ENCODE measurements around the gene SHH. TPM values are rescaled to one million over a fixed set of nuclear protein-coding genes. Genes with fewer than 3 reads are reported as not detected.

SHH gene
- total RNA-seq, 1 experiment from 2014 or later: not detected

DNA sequence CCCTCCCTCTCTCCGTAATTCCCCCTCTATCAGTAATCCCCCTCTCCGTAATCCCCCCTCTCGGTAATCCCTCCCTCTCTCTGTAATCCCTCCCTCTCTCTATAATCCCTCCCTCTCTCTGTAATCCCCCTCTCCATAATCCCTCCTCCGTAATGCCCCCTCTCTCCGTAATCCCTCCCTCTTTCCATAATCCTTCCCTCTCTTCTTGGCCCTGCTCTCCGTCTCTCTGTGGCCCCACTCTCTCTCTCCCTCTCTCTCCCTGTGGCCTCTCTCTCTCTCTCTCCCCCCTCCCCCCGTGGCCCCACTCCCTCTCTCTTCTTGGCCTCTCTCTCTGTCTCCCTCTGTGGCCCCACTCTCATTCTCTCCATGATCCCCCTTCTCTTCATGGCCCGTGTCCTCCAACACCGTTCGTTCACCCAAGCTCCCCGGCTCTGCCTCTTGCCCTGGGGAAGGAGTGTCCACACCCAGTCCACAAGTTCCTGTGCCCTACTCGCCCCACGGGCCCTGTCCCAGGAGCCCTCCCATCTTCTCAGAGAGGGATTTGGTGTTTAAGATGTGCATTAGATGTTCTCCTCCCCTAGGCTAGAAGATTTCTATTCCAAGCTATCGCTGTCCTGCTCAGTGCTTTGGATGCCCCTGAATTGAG lies 19.8 kb downstream of the SHH start:
- no peaks in the 10 kb centered on the region for H3K9me3 ChIP-seq
- H3K27me3 ChIP-seq: no peaks in the 10 kb centered on the region
- no peak overlapping the region for H3K4me3 ChIP-seq
- H3K36me3 ChIP-seq: no peaks in the 10 kb centered on the region
- no peak for DNase-seq

DNA sequence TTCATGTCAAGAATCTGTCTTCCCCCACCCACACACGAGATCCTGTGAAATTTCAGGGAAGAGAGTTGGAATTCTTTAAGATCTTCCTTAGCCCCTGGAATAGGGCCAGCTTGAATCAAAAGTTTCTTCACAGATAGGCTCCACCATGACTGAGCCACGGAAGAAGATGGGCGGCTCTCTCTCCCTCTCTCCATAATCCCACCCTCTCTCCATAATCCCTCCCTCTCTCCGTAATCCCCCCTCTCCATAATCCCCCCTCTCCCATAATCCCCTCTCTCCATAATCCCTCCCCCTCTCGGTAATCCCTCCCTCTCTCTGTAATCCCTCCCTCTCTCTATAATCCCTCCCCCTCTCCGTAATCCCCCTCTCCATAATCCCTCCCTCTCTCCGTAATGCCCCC lies 20.4 kb downstream of the SHH start:
- DNase-seq: no peak
- H3K27me3 ChIP-seq: no peaks in the 10 kb centered on the region
- H3K9me3 ChIP-seq: no peaks in the 10 kb centered on the region
- H3K36me3 ChIP-seq: no peaks in the 10 kb centered on the region
- H3K4me3 ChIP-seq: no peak overlapping the region

DNA sequence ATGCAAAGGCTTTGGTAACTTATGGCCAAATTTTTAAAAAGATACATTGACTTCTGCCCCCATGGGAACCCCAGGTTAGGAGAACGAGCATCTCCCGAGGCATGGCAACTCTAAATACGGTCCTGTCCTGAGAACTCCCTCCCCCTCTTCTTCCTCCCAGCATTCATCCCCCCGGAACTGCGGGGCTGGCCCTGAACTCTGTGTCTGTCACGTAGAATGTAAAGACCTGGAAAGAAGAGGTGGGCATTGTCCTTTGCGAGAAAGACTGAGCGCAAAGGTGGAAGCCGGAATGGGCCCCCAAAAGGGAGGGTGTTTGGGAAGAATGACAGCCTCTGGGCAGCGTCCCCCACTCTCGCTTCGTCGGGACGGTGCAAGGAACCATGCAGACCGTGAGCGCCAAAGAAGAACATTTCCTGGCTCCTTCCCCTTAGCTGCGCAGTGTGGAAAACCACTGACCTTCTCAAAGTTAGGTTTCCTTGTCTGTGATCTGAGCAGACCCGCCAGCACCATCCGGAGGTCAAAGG lies 21.0 kb downstream of the SHH start:
- Histone ChIP-seq H3K36me3 (no peaks in the 10 kb centered on the region), H3K27me3 (no peaks in the 10 kb centered on the region), H3K4me3 (no peak overlapping the region), H3K9me3 (no peaks in the 10 kb centered on the region)
- no peak for DNase-seq

DNA sequence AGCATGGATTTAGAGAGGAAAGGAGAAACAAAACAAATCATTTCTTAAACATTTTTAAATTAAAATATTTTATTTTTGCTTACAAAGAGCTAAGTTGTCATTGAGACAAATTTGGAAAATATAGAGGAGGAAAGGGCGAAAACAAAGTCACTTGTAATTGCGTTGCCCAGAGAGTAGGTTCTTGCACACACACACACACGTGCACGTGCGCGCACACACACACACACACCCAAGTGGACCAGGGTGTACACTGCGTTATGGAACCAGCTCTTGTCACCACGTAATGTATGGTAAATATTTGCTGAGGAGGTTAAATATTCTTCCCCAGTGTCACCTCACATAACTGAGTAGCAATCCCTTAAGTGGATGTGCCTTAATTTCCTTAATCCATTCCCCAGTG lies 21.6 kb downstream of the SHH start:
- no peak overlapping the region for H3K4me3 ChIP-seq
- DNase-seq: no peak
- H3K27me3 ChIP-seq: no peaks in the 10 kb centered on the region
- no peaks in the 10 kb centered on the region for H3K36me3 ChIP-seq
- no peaks in the 10 kb centered on the region for H3K9me3 ChIP-seq

DNA sequence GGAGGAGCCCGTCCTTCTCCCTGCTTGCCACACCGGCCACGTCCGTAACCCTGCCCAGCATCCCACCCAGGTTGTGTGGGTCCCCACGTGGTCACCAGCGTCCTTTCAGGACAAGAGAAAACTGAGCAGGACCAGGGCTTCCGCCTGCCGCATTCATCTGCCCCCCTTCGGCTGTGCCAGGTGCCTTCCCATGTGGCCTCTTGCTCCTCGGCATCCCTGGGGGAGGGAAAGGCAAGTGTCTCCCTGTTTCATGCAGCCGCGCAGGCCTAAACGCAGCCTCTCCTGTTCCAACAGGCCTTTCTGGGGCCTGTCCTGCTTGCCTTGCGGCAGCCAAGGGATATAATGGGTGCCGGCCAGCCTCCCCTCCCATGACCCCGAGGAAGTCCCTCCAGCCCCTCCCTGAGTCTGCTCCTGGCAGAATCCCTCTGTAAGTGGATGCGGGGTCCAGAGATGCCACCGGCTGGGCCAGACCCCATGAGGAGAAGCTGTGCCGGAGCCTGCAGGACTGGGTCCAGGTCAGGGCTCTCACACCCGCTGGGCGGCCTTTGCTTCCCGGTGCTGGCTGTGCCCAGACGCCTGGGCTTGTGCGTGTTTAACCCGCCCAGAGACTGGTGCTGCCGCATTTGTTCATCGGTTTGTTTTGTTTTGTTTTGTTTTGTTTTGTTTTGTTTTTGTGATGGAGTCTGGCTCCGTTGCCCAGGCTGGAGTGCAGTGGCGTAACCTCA lies 23.1 kb downstream of the SHH start:
- H3K36me3 ChIP-seq: no peaks in the 10 kb centered on the region
- H3K27me3 ChIP-seq: no peaks in the 10 kb centered on the region
- H3K4me3 ChIP-seq: no peak overlapping the region
- DNase-seq: no peak
- H3K9me3 ChIP-seq: no peaks in the 10 kb centered on the region

DNA sequence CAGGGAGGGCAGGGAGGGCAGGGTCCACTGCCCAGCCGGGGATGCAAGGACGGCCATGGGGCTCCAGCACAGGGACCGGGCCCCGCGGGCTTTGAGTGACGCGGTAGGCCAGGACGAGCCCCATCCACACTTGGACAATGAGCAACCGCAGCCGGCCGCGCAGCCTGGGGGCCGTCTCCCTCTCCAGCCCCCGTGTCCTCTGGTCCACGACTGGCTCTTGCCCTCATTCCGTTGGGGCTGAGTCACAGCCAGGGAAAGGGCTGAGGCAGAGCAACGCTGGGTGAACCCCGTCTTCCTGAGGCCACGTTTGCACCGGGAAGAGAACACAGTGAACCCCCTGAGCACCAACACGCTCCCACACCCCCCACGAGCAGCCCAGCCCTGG lies 23.7 kb downstream of the SHH start:
- H3K4me3 ChIP-seq: no peak overlapping the region
- no peaks in the 10 kb centered on the region for H3K36me3 ChIP-seq
- no peaks in the 10 kb centered on the region for H3K9me3 ChIP-seq
- DNase-seq: no peak
- H3K27me3 ChIP-seq: no peaks in the 10 kb centered on the region

DNA sequence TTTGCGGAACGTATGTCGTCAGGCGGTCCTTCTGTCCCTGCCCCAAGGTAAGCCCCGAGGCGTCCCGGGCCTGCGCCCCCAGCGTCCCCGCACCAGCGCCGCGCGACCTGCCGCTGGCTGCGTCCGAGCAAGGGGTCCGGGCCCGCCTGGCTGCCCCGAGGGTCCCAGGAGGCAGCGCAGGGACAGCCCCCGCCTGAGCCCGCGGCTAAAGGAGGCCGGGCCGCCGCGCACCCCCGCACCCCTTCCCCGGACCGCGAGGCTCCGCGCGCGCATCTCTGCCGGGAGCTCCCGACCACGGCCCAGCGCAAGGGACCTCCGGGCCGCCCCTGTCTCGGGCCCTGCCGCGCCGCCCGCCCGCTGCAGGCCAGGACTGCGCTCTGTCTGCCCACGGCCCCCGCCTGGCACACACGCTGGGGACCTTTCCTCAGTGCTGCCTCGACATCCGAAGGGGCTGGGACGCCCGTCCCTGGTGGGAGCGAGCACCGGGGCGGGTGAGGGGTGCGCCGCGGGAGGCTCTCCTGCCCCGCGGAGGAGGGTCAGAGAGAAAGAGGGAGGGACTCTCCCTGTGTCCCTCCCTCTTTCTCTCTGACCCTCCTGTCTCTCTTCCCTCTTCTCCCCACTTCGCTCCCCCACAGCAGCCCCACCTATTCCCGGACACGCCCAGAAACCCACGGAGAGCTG lies 25.0 kb downstream of the SHH start:
- H3K4me3 ChIP-seq: no peak overlapping the region
- H3K36me3 ChIP-seq: no peaks in the 10 kb centered on the region
- DNase-seq: no peak
- H3K27me3 ChIP-seq: no peaks in the 10 kb centered on the region
- H3K9me3 ChIP-seq: no peaks in the 10 kb centered on the region

DNA sequence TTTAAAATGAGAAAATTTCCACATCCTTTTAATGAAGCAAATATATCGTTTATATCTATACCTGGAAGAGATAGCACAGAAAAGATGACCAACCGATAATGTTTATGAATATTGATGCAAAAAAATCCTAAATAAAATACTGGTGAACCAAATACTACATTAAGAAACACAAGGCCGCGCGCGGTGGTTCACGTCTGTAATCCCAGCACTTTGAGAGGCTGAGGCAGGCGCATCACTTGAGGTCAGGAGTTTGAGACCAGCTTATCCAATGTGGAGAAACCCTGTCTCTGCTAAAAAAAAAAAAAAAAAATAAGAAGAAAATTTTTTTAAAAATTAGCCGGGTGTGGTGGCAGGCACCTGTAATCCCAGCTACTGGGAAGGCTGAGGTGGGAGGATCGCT lies 25.8 kb downstream of the SHH start:
- no peaks in the 10 kb centered on the region for H3K36me3 ChIP-seq
- H3K4me3 ChIP-seq: no peak overlapping the region
- no peaks in the 10 kb centered on the region for H3K27me3 ChIP-seq
- no peaks in the 10 kb centered on the region for H3K9me3 ChIP-seq
- DNase-seq: no peak

DNA sequence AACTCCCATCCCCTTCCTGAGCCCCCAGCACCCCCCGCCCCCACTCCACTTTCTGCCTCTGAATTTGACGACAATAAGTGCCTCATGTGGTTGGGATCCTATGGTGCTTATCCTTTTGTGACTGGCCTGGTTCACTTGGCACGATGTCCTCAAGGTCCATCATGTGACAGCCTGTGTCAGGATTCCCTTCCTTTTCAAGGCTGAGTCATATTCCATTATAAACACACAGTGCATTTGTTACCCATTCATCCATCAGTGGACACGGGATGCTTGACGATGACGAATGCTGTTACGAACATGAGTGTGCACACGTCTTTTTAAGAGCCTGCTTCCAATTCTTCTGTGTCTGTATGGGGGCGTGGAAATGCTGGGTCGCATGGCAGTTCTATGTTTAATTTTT lies 26.7 kb downstream of the SHH start:
- Histone ChIP-seq H3K9me3 (no peaks in the 10 kb centered on the region), H3K4me3 (no peak overlapping the region), H3K36me3 (no peaks in the 10 kb centered on the region), H3K27me3 (no peaks in the 10 kb centered on the region)
- no peak for DNase-seq

DNA sequence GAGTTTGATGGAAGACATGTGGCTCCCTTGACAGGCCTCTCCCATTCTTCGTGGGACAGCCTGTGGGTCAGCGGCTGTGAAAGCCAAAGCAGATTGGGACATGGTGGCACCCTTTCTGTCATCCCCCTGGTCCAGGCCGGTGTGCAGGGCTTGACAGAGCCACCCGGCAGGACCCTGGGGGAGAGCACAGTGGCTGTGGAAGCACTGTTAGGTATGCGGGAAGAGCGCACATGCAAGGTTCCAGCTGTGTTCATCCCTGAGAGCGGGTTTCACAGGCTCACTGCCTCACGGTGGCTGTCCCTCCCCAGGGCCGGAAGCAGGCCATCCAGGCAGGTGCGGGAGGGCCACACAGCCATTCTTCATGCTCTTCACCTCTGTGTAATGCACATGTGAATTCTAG lies 29.8 kb downstream of the SHH start:
- no peak for DNase-seq
- Histone ChIP-seq H3K27me3 (no peaks in the 10 kb centered on the region), H3K4me3 (no peak overlapping the region), H3K36me3 (no peaks in the 10 kb centered on the region; the same call in 1 of the 2 replicates), H3K9me3 (no peaks in the 10 kb centered on the region)

DNA sequence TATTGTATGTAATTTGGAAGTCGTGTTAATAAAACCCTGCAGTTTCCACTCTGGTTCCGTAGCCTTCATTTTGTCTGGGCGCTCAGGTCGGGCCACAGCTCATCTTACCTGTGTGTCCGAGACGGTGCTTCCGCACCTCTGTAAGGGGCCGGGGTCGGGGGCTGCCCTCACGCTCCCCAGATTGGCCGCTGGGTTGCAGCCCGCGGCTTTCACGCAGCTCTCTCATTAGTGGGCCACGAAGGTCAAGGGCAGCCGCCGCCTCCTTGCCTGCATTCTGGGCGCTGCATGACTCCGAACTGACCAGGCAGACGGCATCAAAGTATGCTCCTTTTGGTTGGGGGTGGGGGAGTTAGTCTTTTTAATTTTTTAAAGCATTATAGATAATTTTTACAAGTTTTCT lies 30.8 kb downstream of the SHH start:
- H3K4me3 ChIP-seq: no peak overlapping the region
- DNase-seq: no peak
- no peaks in the 10 kb centered on the region for H3K27me3 ChIP-seq
- H3K9me3 ChIP-seq: no peaks in the 10 kb centered on the region
- H3K36me3 ChIP-seq: no peaks in the 10 kb centered on the region; the same call in 1 of the 2 replicates

DNA sequence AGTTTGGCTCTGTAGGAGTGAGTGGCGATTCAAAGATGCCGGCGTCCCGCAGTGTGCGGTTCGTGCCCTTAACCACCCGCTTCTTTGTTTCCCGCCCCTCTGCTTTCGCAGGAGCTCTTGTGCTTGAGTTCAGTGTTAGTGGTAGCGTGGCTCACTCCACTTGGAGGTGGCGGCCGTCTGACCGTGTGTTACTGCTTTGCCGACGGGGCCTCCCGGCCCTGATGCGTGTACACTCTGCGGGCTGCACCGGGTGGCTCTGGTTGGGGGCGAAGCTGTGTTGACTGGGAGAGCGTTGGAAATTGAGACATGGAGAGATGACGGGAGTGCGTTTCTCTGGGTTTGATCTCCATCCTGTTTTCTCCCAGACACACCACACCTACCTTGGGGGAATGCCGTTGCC lies 31.4 kb downstream of the SHH start:
- H3K36me3 ChIP-seq: no peaks in the 10 kb centered on the region; the same call in 1 of the 2 replicates
- no peak for DNase-seq
- no peaks in the 10 kb centered on the region for H3K9me3 ChIP-seq
- no peak overlapping the region for H3K4me3 ChIP-seq
- H3K27me3 ChIP-seq: no peaks in the 10 kb centered on the region

DNA sequence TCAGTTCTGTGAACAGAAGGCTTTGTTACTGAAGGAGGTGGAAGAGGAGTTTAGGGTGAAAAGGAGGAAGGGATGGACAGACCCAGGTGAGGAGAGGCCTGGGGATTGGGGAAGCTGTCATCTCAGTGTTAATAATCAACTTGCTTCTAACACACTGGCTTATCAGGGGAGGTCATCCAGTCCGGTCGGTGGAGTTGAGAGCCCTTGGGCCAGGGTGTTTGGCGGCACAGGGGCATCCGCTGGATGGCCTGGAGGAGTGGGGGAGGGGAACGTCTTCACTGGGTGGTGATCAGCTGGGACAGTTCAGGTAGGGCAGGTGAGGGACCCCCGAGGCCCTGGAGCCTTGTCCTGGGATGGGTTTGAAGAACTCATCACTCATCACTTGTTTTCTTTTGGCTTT lies 33.9 kb downstream of the SHH start:
- DNase-seq: no peak
- no peaks in the 10 kb centered on the region for H3K27me3 ChIP-seq
- H3K9me3 ChIP-seq: no peaks in the 10 kb centered on the region
- H3K36me3 ChIP-seq: no peaks in the 10 kb centered on the region; the same call in none of the 2 replicates
- H3K4me3 ChIP-seq: no peak overlapping the region

DNA sequence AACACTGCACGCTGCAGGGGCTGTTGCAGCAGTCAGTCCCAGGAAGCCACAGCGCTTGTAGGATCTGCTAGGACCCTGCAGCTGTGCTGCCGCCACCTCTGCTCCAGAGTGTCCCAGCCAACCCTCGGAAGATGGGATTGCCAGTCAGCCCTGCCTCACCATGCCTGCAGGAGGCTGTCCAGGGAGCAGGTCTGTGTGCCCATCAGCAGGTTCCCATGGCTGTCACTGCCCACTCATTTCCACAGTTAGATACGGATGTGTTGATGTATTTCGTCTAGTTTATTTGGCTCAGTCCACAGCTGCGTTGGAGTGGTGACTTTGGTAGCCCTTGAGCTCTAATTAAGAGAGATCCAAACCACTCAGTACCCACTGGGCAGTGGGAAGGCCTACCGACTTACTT lies 35.7 kb downstream of the SHH start:
- DNase-seq: no peak
- H3K9me3 ChIP-seq: no peaks in the 10 kb centered on the region
- H3K4me3 ChIP-seq: no peak overlapping the region
- no peaks in the 10 kb centered on the region; the same call in none of the 2 replicates for H3K36me3 ChIP-seq
- no peaks in the 10 kb centered on the region for H3K27me3 ChIP-seq

DNA sequence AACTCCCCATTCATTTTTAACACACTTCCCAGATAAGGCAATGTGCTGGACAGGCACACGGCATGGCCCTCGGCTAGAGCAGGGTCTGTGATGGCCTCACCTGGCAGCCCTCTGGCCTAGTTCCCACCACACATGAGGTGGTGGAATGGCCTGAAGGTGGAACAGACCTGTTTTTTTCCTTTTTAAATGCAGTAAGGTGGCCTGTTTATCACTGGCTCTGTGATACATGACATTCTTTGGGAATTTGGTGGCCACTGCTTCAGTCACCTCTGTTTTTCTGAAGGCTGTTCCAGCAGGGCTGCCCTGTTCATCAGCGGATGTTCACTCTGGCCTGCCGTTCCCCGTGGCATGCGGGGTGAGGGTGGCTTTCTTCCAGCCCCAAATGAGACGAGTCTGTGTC lies 36.6 kb downstream of the SHH start:
- Histone ChIP-seq H3K9me3 (no peaks in the 10 kb centered on the region), H3K4me3 (no peak overlapping the region), H3K36me3 (no peaks in the 10 kb centered on the region; the same call in none of the 2 replicates), H3K27me3 (no peaks in the 10 kb centered on the region)
- DNase-seq: no peak

DNA sequence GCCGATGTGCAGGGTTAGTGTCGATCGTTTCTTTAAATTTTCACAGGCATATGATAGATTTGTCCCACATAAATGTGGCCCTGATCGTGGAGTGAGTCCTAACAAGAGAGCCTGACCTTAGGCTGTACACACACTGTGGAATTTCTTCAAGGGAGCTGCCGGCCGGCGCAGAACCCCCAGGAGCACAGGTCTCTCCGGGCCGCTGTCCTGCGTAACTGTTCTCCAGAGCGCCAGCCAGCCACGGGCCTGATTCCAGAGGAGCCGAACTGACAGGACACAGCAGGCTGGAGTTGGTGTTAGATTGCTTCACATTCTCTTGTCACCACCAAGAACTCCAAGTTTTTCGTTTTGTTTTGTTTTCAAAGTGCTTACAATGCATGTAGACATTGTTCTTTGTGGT lies 37.3 kb downstream of the SHH start:
- no peaks in the 10 kb centered on the region for H3K9me3 ChIP-seq
- no peak for DNase-seq
- H3K27me3 ChIP-seq: no peaks in the 10 kb centered on the region
- no peaks in the 10 kb centered on the region; the same call in none of the 2 replicates for H3K36me3 ChIP-seq
- no peak overlapping the region for H3K4me3 ChIP-seq

DNA sequence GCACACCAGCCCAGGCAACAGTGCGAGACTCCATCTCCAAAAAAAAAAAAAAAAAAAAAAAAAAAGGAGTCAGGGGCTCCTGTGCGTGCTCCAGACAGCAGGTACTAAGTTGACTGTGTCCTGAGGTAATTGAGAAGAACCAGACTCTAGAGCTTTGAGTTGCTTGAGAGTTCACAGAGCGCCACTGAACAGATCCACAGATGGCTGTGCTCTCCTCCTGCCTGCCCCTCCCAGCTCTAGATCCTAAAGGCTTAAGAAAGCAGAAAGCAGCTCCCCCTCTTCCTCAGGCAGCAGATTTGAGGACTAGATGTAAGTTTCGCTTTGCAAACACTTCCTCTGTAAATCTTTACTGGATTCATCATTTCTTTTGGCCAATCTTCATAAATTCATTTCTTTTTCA lies 38.7 kb downstream of the SHH start:
- Histone ChIP-seq H3K27me3 (no peaks in the 10 kb centered on the region), H3K36me3 (no peaks in the 10 kb centered on the region; the same call in none of the 2 replicates), H3K9me3 (no peaks in the 10 kb centered on the region), H3K4me3 (no peak overlapping the region)
- no peak for DNase-seq

Measured in MG63 (cell line).